ENCODE results near the gene SELENOO.
A peak's percentile ranks its signal among the peaks of the same experiment; 100 is the strongest.

Gene SELENOO

GRCh38 chr22:50184004-50184901 lies 16.6 kb upstream of the SELENOO start:
- DNase-seq (ENCODE audit: insufficient read length, low spot score) = no peak
- no peak for TF ChIP-seq CTCF (IDR thresholded peaks at IDR 0.05; ENCODE audit: insufficient read depth, missing control alignments)
- FAIRE-seq = no peak

GRCh38 chr22:50184902-50185374 lies 15.9 kb upstream of the SELENOO start:
- no peak for DNase-seq (ENCODE audit: insufficient read length, low spot score)
- FAIRE-seq = no peak
- TF ChIP-seq CTCF (IDR thresholded peaks at IDR 0.05; ENCODE audit: insufficient read depth, missing control alignments) = no peak

- FAIRE-seq (no peak), DNase-seq (ENCODE audit: insufficient read length, low spot score) (peak; percentile 85)
- no peak for TF ChIP-seq CTCF (IDR thresholded peaks at IDR 0.05; ENCODE audit: insufficient read depth, missing control alignments)
These were observed 15.3 kb upstream of the SELENOO start, which contains the start of gene TRABD for GRCh38 chr22:50185375-50186087. TSS of gene TRABD (plus strand) at chr22:50185913. CDS start at chr22:50193061, 7,148 bp downstream.

- no peak for TF ChIP-seq CTCF (IDR thresholded peaks at IDR 0.05; ENCODE audit: insufficient read depth, missing control alignments)
- FAIRE-seq (no peak), DNase-seq (ENCODE audit: insufficient read length, low spot score) (no peak)
These were observed 14.6 kb upstream of the SELENOO start for GRCh38 chr22:50186181-50186714.

- DNase-seq (ENCODE audit: insufficient read length, low spot score) (no peak), FAIRE-seq (no peak)
- no peak for TF ChIP-seq CTCF (IDR thresholded peaks at IDR 0.05; ENCODE audit: insufficient read depth, missing control alignments)
These were observed 13.9 kb upstream of the SELENOO start for GRCh38 chr22:50186761-50187523.

- no peak for FAIRE-seq
- DNase-seq (ENCODE audit: insufficient read length, low spot score) = no peak
- TF ChIP-seq CTCF (IDR thresholded peaks at IDR 0.05; ENCODE audit: insufficient read depth, missing control alignments) = no peak
These were observed 12.5 kb upstream of the SELENOO start for GRCh38 chr22:50188356-50188755.

Measured in D721Med (cell line).